CD4-positive, alpha-beta T cell (primary cell): ENCODE results near the gene BRF1. TPM values are rescaled to one million over a fixed set of nuclear protein-coding genes. Genes with fewer than 3 reads are reported as not detected.

Experiments
- ATAC-seq: fragments of 200-7000 bp; cut with Tn5 transposase; one replicate; pipeline ENCODE4 v1.10.0; 2022; ENCODE audit warnings: mild to moderate bottlenecking; ENCODE audit not compliant: poor library complexity
- CTCF ChIA-PET: fragments of 350-600 bp; sonication (Branson Sonifier 250); formaldehyde crosslinking; loops from one replicate; lab custom pipeline; 2021; ENCODE audit warnings: antibody characterized with exemption, inconsistent platforms; lab: Charles Lee
- POLR2A ChIA-PET: fragments of 350-600 bp; sonication (Branson Sonifier 250); formaldehyde crosslinking; loops from one replicate; lab custom pipeline; 2021; ENCODE audit warnings: antibody characterized with exemption, inconsistent platforms; lab: Charles Lee
- DNase-seq, 14 experiments: peaks; one replicate each; pipeline ENCODE4 v3.0.0-alpha.2; 2013 to 2020; ENCODE audit warnings: mixed read lengths in 2 of 14
- H3K27ac ChIP-seq, 2 donors: one replicate each; pipeline versions ENCODE4 v1.5.1 to v1.7.0; 2013; ENCODE audit warnings: low read length in 2 of 2, low read depth in 1 of 2, mild to moderate bottlenecking in 1 of 2
- H3K27me3 ChIP-seq, 2 experiments: 1 replicate in 1 of 2; 2 replicates in 1 of 2; pipeline versions ENCODE4 v1.6.1 to v1.7.0; 2013; ENCODE audit warnings: low read length in 2 of 2, control low read depth in 1 of 2, mild to moderate bottlenecking in 1 of 2, moderate library complexity in 1 of 2; ENCODE audit not compliant: insufficient read depth in 2 of 2, control insufficient read depth in 1 of 2
- H3K36me3 ChIP-seq: one replicate; pipeline ENCODE4 v1.6.1; 2013; ENCODE audit warnings: low read length, control low read depth; ENCODE audit not compliant: insufficient read depth
- H3K4me1 ChIP-seq: one replicate; pipeline ENCODE4 v1.6.1; 2013; ENCODE audit warnings: low read length, control low read depth; ENCODE audit not compliant: insufficient read depth
- H3K4me3 ChIP-seq: one replicate; pipeline ENCODE4 v1.5.1; 2013; ENCODE audit warnings: mild to moderate bottlenecking, low read length, moderate library complexity
- H3K9me3 ChIP-seq, 2 experiments: 1 replicate in 1 of 2; 2 replicates in 1 of 2; pipeline versions ENCODE4 v1.6.1 to v1.7.0; 2013; ENCODE audit warnings: low read length in 2 of 2, mild to moderate bottlenecking in 2 of 2, control low read depth in 1 of 2, moderate library complexity in 1 of 2; ENCODE audit not compliant: control insufficient read depth in 1 of 2, insufficient read depth in 1 of 2
- H3K27ac Mint-ChIP-seq: one replicate; pipeline ENCODE4 v1.8.0; 2020; ENCODE audit warnings: mixed read lengths
- H3K27me3 Mint-ChIP-seq: one replicate; pipeline ENCODE4 v1.8.0; 2021; ENCODE audit warnings: mixed read lengths
- H3K36me3 Mint-ChIP-seq: one replicate; pipeline ENCODE4 v1.8.0; 2021; ENCODE audit warnings: low read depth, mixed read lengths
- H3K4me1 Mint-ChIP-seq: one replicate; pipeline ENCODE4 v1.8.0; 2021; ENCODE audit warnings: low read depth, mixed read lengths
- H3K4me3 Mint-ChIP-seq: one replicate; pipeline ENCODE4 v1.8.0; 2020; ENCODE audit warnings: mild to moderate bottlenecking, mixed read lengths
- H3K9me3 Mint-ChIP-seq: one replicate; pipeline ENCODE4 v1.8.0; 2020; ENCODE audit warnings: mixed read lengths
- intact Hi-C, 2 experiments: fragments of 100-400 bp; cut with DNase I in 1 of 2; cut with micrococcal nuclease in 1 of 2; formaldehyde crosslinking; loops; one replicate each; pipeline versions ENCODE4 v1.15.1 to v1.9.0; 2023 to 2025; cut with DNase I, micrococcal nuclease
- total RNA-seq, 174 experiments: library from RNA in 2 of 174; stranded (reverse) in 2 of 174; gene quantifications; one replicate each; pipeline ENCODE4 v1.2.3 and lab custom pipeline; 2021 to 2026
- TF ChIP-seq, protein P1 (sequence below): fragments of 200-600 bp; IDR thresholded peaks from one replicate; pipeline ENCODE4 v1.8.0; 2022; ENCODE audit warnings: antibody characterized with exemption, mild to moderate bottlenecking

The BRF1 gene
- total RNA-seq, 2 experiments from 2014 or later, result 77.4 to 77.7 TPM

DNA sequence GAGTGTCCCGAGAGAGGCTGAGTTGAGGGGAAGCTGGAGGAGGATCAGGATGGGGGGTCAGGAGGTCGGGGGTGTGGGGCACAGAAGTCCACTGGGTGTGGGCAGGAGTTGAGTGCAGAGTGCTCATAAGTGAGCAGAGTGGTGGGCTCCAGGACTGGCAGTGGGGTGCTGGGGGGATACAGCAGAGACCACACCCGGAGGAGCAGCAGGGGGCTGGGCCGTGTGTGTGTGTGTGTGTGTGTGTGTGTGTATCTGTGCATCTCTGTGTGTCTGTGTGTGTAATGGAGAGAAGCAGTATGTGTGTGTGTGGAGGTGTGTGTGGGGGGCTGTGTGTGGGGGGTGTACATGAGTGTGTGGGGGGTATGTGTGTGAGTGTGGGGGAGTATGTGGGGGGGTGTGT lies 114.8 kb downstream of the BRF1 start:
- no peak overlapping the region for H3K27ac Mint-ChIP-seq
- TF ChIP-seq, protein P1, sequence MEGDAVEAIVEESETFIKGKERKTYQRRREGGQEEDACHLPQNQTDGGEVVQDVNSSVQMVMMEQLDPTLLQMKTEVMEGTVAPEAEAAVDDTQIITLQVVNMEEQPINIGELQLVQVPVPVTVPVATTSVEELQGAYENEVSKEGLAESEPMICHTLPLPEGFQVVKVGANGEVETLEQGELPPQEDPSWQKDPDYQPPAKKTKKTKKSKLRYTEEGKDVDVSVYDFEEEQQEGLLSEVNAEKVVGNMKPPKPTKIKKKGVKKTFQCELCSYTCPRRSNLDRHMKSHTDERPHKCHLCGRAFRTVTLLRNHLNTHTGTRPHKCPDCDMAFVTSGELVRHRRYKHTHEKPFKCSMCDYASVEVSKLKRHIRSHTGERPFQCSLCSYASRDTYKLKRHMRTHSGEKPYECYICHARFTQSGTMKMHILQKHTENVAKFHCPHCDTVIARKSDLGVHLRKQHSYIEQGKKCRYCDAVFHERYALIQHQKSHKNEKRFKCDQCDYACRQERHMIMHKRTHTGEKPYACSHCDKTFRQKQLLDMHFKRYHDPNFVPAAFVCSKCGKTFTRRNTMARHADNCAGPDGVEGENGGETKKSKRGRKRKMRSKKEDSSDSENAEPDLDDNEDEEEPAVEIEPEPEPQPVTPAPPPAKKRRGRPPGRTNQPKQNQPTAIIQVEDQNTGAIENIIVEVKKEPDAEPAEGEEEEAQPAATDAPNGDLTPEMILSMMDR, result no peak
- H3K9me3 Mint-ChIP-seq, result no peaks in the 10 kb centered on the region
- no peak overlapping the region for H3K4me3 Mint-ChIP-seq
- POLR2A ChIA-PET, result no interaction called here
- peaks cover 7% of the 10 kb centered on the region for H3K4me1 Mint-ChIP-seq
- intact Hi-C loops, result no loop called here
- DNase-seq (no peak), ATAC-seq (no peak)
- Histone ChIP-seq H3K27ac (no peak overlapping the region), H3K4me1 (peaks cover 20% of the 10 kb centered on the region), H3K36me3 (no peaks in the 10 kb centered on the region), H3K4me3 (no peak overlapping the region), H3K9me3 (peaks cover 0 to 10% of the 10 kb centered on the region in 2 experiments), H3K27me3 (peaks cover 0 to 5% of the 10 kb centered on the region in 2 experiments)
- H3K27me3 Mint-ChIP-seq, result peaks cover 7% of the 10 kb centered on the region
- CTCF ChIA-PET, result no interaction called here
- H3K36me3 Mint-ChIP-seq, result no peaks in the 10 kb centered on the region

DNA sequence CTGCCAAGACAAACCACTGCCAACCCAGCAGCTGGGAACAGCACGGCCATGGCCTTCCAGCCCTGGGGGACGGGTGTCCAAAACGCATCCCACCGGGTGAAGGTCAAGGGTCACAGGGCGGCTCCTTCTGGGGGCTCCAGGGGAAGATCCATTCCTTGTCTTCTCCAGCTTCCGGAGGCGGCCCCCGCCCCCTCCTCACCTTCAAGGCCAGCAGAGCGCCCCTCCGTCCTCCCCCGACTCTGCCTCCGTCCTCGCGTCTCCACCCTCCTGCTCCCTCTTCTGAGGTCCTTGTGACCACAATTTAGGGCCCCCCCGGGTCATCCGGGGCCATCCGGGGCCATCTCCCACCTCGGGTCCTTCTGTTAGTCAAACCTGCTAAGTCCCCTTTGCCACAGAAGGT lies 115.8 kb downstream of the BRF1 start:
- TF ChIP-seq, protein P1, result no peak
- Histone ChIP-seq H3K27me3 (peaks cover 0 to 5% of the 10 kb centered on the region in 2 experiments), H3K36me3 (no peaks in the 10 kb centered on the region), H3K9me3 (peaks cover 0 to 10% of the 10 kb centered on the region in 2 experiments), H3K4me3 (no peak overlapping the region), H3K4me1 (peaks cover 27% of the 10 kb centered on the region), H3K27ac (no peak overlapping the region)
- intact Hi-C loops, result no loop called here
- DNase-seq (no peak), ATAC-seq (no peak)
- peaks cover 7% of the 10 kb centered on the region for H3K27me3 Mint-ChIP-seq
- peaks cover 7% of the 10 kb centered on the region for H3K4me1 Mint-ChIP-seq
- CTCF ChIA-PET, result no interaction called here
- POLR2A ChIA-PET, result no interaction called here
- H3K9me3 Mint-ChIP-seq, result no peaks in the 10 kb centered on the region
- no peak overlapping the region for H3K27ac Mint-ChIP-seq
- no peak overlapping the region for H3K4me3 Mint-ChIP-seq
- H3K36me3 Mint-ChIP-seq, result no peaks in the 10 kb centered on the region

DNA sequence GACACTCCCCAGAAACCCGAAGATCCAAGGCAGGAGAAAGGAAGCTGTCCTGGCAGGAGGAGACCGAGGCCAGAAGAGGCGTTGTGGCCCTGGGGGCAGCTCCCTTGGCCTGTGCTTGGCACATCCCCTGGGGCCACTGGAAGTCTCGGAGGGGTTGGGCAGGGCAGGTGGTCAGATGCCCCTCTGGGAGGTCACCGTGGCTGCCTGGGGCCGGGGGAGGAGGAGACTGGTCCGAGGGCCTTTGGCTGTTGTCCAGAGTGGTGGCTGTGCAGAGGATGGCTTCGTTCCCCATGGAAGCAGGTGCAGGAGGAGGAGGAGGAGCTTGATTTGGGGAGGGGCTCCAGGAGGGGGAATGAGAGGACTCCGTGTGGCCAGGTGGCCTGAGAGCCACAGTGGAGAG lies 116.3 kb downstream of the BRF1 start:
- ATAC-seq (no peak), DNase-seq (no peak)
- peaks cover 32% of the 10 kb centered on the region for H3K4me1 ChIP-seq
- Mint-ChIP-seq H3K36me3 (no peaks in the 10 kb centered on the region), H3K27me3 (peaks cover 7% of the 10 kb centered on the region), H3K4me3 (no peak overlapping the region), H3K4me1 (peaks cover 7% of the 10 kb centered on the region), H3K9me3 (no peaks in the 10 kb centered on the region), H3K27ac (no peak overlapping the region)
- H3K36me3 ChIP-seq, result no peaks in the 10 kb centered on the region
- H3K4me3 ChIP-seq, result no peak overlapping the region
- intact Hi-C loops, result loop anchor here in 1 of 2 experiments (5.0 kb wide), 2 partner anchors 92 to 202 kb away; no protein-coding TSS in a partner anchor
- TF ChIP-seq, protein P1, result no peak
- no peaks in the 10 kb centered on the region for H3K27me3 ChIP-seq
- peaks cover 0 to 10% of the 10 kb centered on the region in 2 experiments for H3K9me3 ChIP-seq
- ChIA-PET POLR2A (no interaction called here), CTCF (no interaction called here)
- H3K27ac ChIP-seq, result no peak overlapping the region
